Measurements from ENCODE around the gene TOB1.

- TF ChIP-seq USF1 (IDR thresholded peaks at IDR 0.05; ENCODE audit: borderline replicate concordance, low read depth) (no peak), TCF12 (IDR thresholded peaks at IDR 0.05) (no peak), GATA2 (CRISPR knock-in tag; IDR thresholded peaks at IDR 0.05) (no peak), POLR2AphosphoS5 (IDR thresholded peaks at IDR 0.05; ENCODE audit: low read depth, low read length) (no peak), TAF1 (IDR thresholded peaks at IDR 0.05; ENCODE audit: borderline replicate concordance, low read depth, low read length) (no peak), RFX5 (IDR thresholded peaks at IDR 0.05; ENCODE audit: low read length) (no peak)
- TF ChIP-seq, protein P1, sequence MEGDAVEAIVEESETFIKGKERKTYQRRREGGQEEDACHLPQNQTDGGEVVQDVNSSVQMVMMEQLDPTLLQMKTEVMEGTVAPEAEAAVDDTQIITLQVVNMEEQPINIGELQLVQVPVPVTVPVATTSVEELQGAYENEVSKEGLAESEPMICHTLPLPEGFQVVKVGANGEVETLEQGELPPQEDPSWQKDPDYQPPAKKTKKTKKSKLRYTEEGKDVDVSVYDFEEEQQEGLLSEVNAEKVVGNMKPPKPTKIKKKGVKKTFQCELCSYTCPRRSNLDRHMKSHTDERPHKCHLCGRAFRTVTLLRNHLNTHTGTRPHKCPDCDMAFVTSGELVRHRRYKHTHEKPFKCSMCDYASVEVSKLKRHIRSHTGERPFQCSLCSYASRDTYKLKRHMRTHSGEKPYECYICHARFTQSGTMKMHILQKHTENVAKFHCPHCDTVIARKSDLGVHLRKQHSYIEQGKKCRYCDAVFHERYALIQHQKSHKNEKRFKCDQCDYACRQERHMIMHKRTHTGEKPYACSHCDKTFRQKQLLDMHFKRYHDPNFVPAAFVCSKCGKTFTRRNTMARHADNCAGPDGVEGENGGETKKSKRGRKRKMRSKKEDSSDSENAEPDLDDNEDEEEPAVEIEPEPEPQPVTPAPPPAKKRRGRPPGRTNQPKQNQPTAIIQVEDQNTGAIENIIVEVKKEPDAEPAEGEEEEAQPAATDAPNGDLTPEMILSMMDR (IDR thresholded peaks at IDR 0.05) = no peak
Observed at GRCh38 chr17:50822550-50822949, 43.6 kb downstream of the TOB1 start.
